GM18907 (cell line): Measurements from ENCODE around the gene KRTAP4-11.
"Not testable (repeated sequence)": the region's sequence is repeated elsewhere in the genome, so short reads cannot be mapped to it uniquely, and the experiment has no call there.

Experiments
- ATAC-seq: cut with Tn5 transposase; IDR thresholded peaks from one replicate; pipeline ENCODE4 v1.9.1; 2021; ENCODE audit warnings: mild to moderate bottlenecking, moderate library complexity; ENCODE audit not compliant: unreplicated experiment

The KRTAP4-11 gene

GRCh38 chr17:41088760-41089352 lies 29.3 kb downstream of the KRTAP4-11 start:
- not testable (repeated sequence) for ATAC-seq

GRCh38 chr17:41084100-41084856 lies 33.9 kb downstream of the KRTAP4-11 start, which contains the start of gene KRTAP4-7:
TSS of gene KRTAP4-7 (plus strand) at chr17:41084150. CDS start at chr17:41084207, 57 bp downstream.
- ATAC-seq = not testable (repeated sequence)

GRCh38 chr17:41083427-41083826 lies 34.7 kb downstream of the KRTAP4-11 start:
- ATAC-seq = not testable (repeated sequence)

GRCh38 chr17:41082626-41083025 lies 35.5 kb downstream of the KRTAP4-11 start:
- no peak for ATAC-seq

GRCh38 chr17:41076788-41077187 lies 41.4 kb downstream of the KRTAP4-11 start:
- no peak for ATAC-seq

- no peak for ATAC-seq
Measured at GRCh38 chr17:41073676-41074075, 44.5 kb downstream of the KRTAP4-11 start.

- no peak for ATAC-seq
Measured at GRCh38 chr17:41071606-41072360, 46.4 kb downstream of the KRTAP4-11 start.

- no peak for ATAC-seq
Measured at GRCh38 chr17:41069031-41069430, 49.1 kb downstream of the KRTAP4-11 start.

GRCh38 chr17:41067281-41067680 lies 50.9 kb downstream of the KRTAP4-11 start:
- no peak for ATAC-seq
